ENCODE measurements around the gene COL21A1. TPM values are rescaled to one million over a fixed set of nuclear protein-coding genes. Genes with fewer than 3 reads are reported as not detected.

The COL21A1 gene
- total RNA-seq, 1 experiment from 2014 or later = not detected

GRCh38 chr6:56036916-56037600 lies 210.3 kb downstream of the COL21A1 start:
- Histone ChIP-seq H3K79me2 (ENCODE audit: low read length) (no peaks in the 10 kb centered on the region), H3K9me3 (ENCODE audit: low read length) (no peaks in the 10 kb centered on the region), H3K9ac (ENCODE audit: low read length) (no peak overlapping the region), H3K36me3 (ENCODE audit: insufficient read depth, low read length) (no peaks in the 10 kb centered on the region), H3K27ac (ENCODE audit: low read length) (no peak overlapping the region), H3K4me3 (ENCODE audit: low read length) (no peak overlapping the region), H3K4me1 (ENCODE audit: low read length) (no peaks in the 10 kb centered on the region), H2AFZ (ENCODE audit: low read length) (no peak overlapping the region), H4K20me1 (ENCODE audit: insufficient read depth, low read depth, low read length) (no peaks in the 10 kb centered on the region), H3K27me3 (ENCODE audit: low read length) (no peaks in the 10 kb centered on the region), H3K4me2 (ENCODE audit: low read depth, low read length, poor library complexity, severe bottlenecking) (no peak overlapping the region), H3K9me2 (replicated peaks; ENCODE audit: insufficient read depth, low read length) (no peaks in the 10 kb centered on the region)
- DNase-seq = no peak

GRCh38 chr6:56033401-56033800 lies 214.0 kb downstream of the COL21A1 start:
- Histone ChIP-seq H3K36me3 (ENCODE audit: insufficient read depth, low read length) (no peaks in the 10 kb centered on the region), H3K27me3 (ENCODE audit: low read length) (no peaks in the 10 kb centered on the region), H2AFZ (ENCODE audit: low read length) (no peak overlapping the region), H3K9me2 (replicated peaks; ENCODE audit: insufficient read depth, low read length) (no peaks in the 10 kb centered on the region), H3K27ac (ENCODE audit: low read length) (no peak overlapping the region), H3K4me2 (ENCODE audit: low read depth, low read length, poor library complexity, severe bottlenecking) (no peak overlapping the region), H3K4me3 (ENCODE audit: low read length) (no peak overlapping the region), H3K79me2 (ENCODE audit: low read length) (no peaks in the 10 kb centered on the region), H3K9me3 (ENCODE audit: low read length) (no peaks in the 10 kb centered on the region), H4K20me1 (ENCODE audit: insufficient read depth, low read depth, low read length) (no peaks in the 10 kb centered on the region), H3K4me1 (ENCODE audit: low read length) (no peaks in the 10 kb centered on the region), H3K9ac (ENCODE audit: low read length) (no peak overlapping the region)
- DNase-seq = no peak

GRCh38 chr6:56032715-56033260 lies 214.6 kb downstream of the COL21A1 start:
- H2AFZ ChIP-seq (ENCODE audit: low read length) = no peak overlapping the region
- H3K27ac ChIP-seq (ENCODE audit: low read length) = no peak overlapping the region
- no peaks in the 10 kb centered on the region for H4K20me1 ChIP-seq (ENCODE audit: insufficient read depth, low read depth, low read length)

GRCh38 chr6:56027865-56028264 lies 219.5 kb downstream of the COL21A1 start:
- Histone ChIP-seq H4K20me1 (ENCODE audit: insufficient read depth, low read depth, low read length) (no peaks in the 10 kb centered on the region), H3K27ac (ENCODE audit: low read length) (no peak overlapping the region), H2AFZ (ENCODE audit: low read length) (no peak overlapping the region), H3K9me3 (ENCODE audit: low read length) (no peaks in the 10 kb centered on the region), H3K36me3 (ENCODE audit: insufficient read depth, low read length) (no peaks in the 10 kb centered on the region), H3K4me3 (ENCODE audit: low read length) (no peak overlapping the region), H3K9ac (ENCODE audit: low read length) (no peak overlapping the region), H3K4me1 (ENCODE audit: low read length) (no peaks in the 10 kb centered on the region), H3K4me2 (ENCODE audit: low read depth, low read length, poor library complexity, severe bottlenecking) (no peak overlapping the region), H3K79me2 (ENCODE audit: low read length) (no peaks in the 10 kb centered on the region), H3K9me2 (replicated peaks; ENCODE audit: insufficient read depth, low read length) (no peaks in the 10 kb centered on the region), H3K27me3 (ENCODE audit: low read length) (no peaks in the 10 kb centered on the region)
- DNase-seq = no peak

More at GRCh38 chr6:56032715-56033260, 214.6 kb downstream of the COL21A1 start:
- no peak for DNase-seq
- no peaks in the 10 kb centered on the region for H3K36me3 ChIP-seq (ENCODE audit: insufficient read depth, low read length)
- no peaks in the 10 kb centered on the region for H3K9me3 ChIP-seq (ENCODE audit: low read length)
- H3K9ac ChIP-seq (ENCODE audit: low read length) = no peak overlapping the region
- no peak overlapping the region for H3K4me3 ChIP-seq (ENCODE audit: low read length)
- no peaks in the 10 kb centered on the region for H3K27me3 ChIP-seq (ENCODE audit: low read length)
- no peak overlapping the region for H3K4me2 ChIP-seq (ENCODE audit: low read depth, low read length, poor library complexity, severe bottlenecking)
- H3K9me2 ChIP-seq (replicated peaks; ENCODE audit: insufficient read depth, low read length) = no peaks in the 10 kb centered on the region
- no peaks in the 10 kb centered on the region for H3K4me1 ChIP-seq (ENCODE audit: low read length)
- no peaks in the 10 kb centered on the region for H3K79me2 ChIP-seq (ENCODE audit: low read length)

- no peaks in the 10 kb centered on the region for H4K20me1 ChIP-seq (ENCODE audit: insufficient read depth, low read depth, low read length)
- no peak overlapping the region for H2AFZ ChIP-seq (ENCODE audit: low read length)
- H3K4me2 ChIP-seq (ENCODE audit: low read depth, low read length, poor library complexity, severe bottlenecking) = no peak overlapping the region
- H3K9me2 ChIP-seq (replicated peaks; ENCODE audit: insufficient read depth, low read length) = no peaks in the 10 kb centered on the region
- H3K36me3 ChIP-seq (ENCODE audit: insufficient read depth, low read length) = no peaks in the 10 kb centered on the region
- H3K9ac ChIP-seq (ENCODE audit: low read length) = no peak overlapping the region
- no peaks in the 10 kb centered on the region for H3K9me3 ChIP-seq (ENCODE audit: low read length)
- H3K4me1 ChIP-seq (ENCODE audit: low read length) = no peaks in the 10 kb centered on the region
- H3K27ac ChIP-seq (ENCODE audit: low read length) = no peak overlapping the region
- no peak for DNase-seq
- H3K79me2 ChIP-seq (ENCODE audit: low read length) = no peaks in the 10 kb centered on the region
- no peak overlapping the region for H3K4me3 ChIP-seq (ENCODE audit: low read length)
- no peaks in the 10 kb centered on the region; the same call in 1 of the 2 replicates for H3K27me3 ChIP-seq (ENCODE audit: low read length)
Measured at GRCh38 chr6:56026455-56027180, 220.8 kb downstream of the COL21A1 start.

- no peak for DNase-seq
Measured at GRCh38 chr6:56025795-56026194, 221.6 kb downstream of the COL21A1 start.

GRCh38 chr6:56024931-56025330 lies 222.4 kb downstream of the COL21A1 start:
- no peak overlapping the region for H3K4me2 ChIP-seq (ENCODE audit: low read depth, low read length, poor library complexity, severe bottlenecking)
- no peaks in the 10 kb centered on the region; the same call in 1 of the 2 replicates for H3K27me3 ChIP-seq (ENCODE audit: low read length)
- H3K9me2 ChIP-seq (replicated peaks; ENCODE audit: insufficient read depth, low read length) = no peaks in the 10 kb centered on the region
- H2AFZ ChIP-seq (ENCODE audit: low read length) = no peak overlapping the region
- no peaks in the 10 kb centered on the region for H3K79me2 ChIP-seq (ENCODE audit: low read length)
- no peaks in the 10 kb centered on the region for H3K4me1 ChIP-seq (ENCODE audit: low read length)
- no peak overlapping the region for H3K9ac ChIP-seq (ENCODE audit: low read length)
- H3K9me3 ChIP-seq (ENCODE audit: low read length) = no peaks in the 10 kb centered on the region
- no peak overlapping the region for H3K27ac ChIP-seq (ENCODE audit: low read length)
- no peaks in the 10 kb centered on the region for H3K36me3 ChIP-seq (ENCODE audit: insufficient read depth, low read length)
- H4K20me1 ChIP-seq (ENCODE audit: insufficient read depth, low read depth, low read length) = no peaks in the 10 kb centered on the region
- no peak for DNase-seq
- no peak overlapping the region for H3K4me3 ChIP-seq (ENCODE audit: low read length)

More at GRCh38 chr6:56025795-56026194, 221.6 kb downstream of the COL21A1 start:
- H3K4me1 ChIP-seq (ENCODE audit: low read length) = no peaks in the 10 kb centered on the region
- no peaks in the 10 kb centered on the region for H3K36me3 ChIP-seq (ENCODE audit: insufficient read depth, low read length)
- H3K4me3 ChIP-seq (ENCODE audit: low read length) = no peak overlapping the region
- H3K4me2 ChIP-seq (ENCODE audit: low read depth, low read length, poor library complexity, severe bottlenecking) = no peak overlapping the region
- H2AFZ ChIP-seq (ENCODE audit: low read length) = no peak overlapping the region
- no peaks in the 10 kb centered on the region for H4K20me1 ChIP-seq (ENCODE audit: insufficient read depth, low read depth, low read length)
- H3K27me3 ChIP-seq (ENCODE audit: low read length) = no peaks in the 10 kb centered on the region; the same call in 1 of the 2 replicates
- no peaks in the 10 kb centered on the region for H3K9me2 ChIP-seq (replicated peaks; ENCODE audit: insufficient read depth, low read length)
- no peak overlapping the region for H3K27ac ChIP-seq (ENCODE audit: low read length)
- H3K79me2 ChIP-seq (ENCODE audit: low read length) = no peaks in the 10 kb centered on the region
- H3K9ac ChIP-seq (ENCODE audit: low read length) = no peak overlapping the region
- H3K9me3 ChIP-seq (ENCODE audit: low read length) = no peaks in the 10 kb centered on the region

- Histone ChIP-seq H3K9me2 (replicated peaks; ENCODE audit: insufficient read depth, low read length) (no peaks in the 10 kb centered on the region), H4K20me1 (ENCODE audit: insufficient read depth, low read depth, low read length) (no peaks in the 10 kb centered on the region), H3K9me3 (ENCODE audit: low read length) (no peaks in the 10 kb centered on the region), H3K9ac (ENCODE audit: low read length) (no peak overlapping the region), H3K36me3 (ENCODE audit: insufficient read depth, low read length) (no peaks in the 10 kb centered on the region), H3K4me1 (ENCODE audit: low read length) (no peaks in the 10 kb centered on the region), H3K27me3 (ENCODE audit: low read length) (no peaks in the 10 kb centered on the region; the same call in 1 of the 2 replicates), H3K4me3 (ENCODE audit: low read length) (no peak overlapping the region), H3K27ac (ENCODE audit: low read length) (no peak overlapping the region), H3K4me2 (ENCODE audit: low read depth, low read length, poor library complexity, severe bottlenecking) (no peak overlapping the region), H3K79me2 (ENCODE audit: low read length) (no peaks in the 10 kb centered on the region), H2AFZ (ENCODE audit: low read length) (no peak overlapping the region)
- DNase-seq = no peak
Measured at GRCh38 chr6:56023829-56024228, 223.6 kb downstream of the COL21A1 start.
